ENCODE measurements around the gene CALCB.
"Not testable (repeated sequence)": the region's sequence is repeated elsewhere in the genome, so short reads cannot be mapped to it uniquely, and the experiment has no call there.

CALCB gene

GRCh38 chr11:15038963-15039362, 34.4 kb upstream of the CALCB start:
- no peak for TF ChIP-seq CTCF (IDR thresholded peaks at IDR 0.05; ENCODE audit: extremely low read depth, insufficient read depth, missing control alignments)
- DNase-seq (ENCODE audit: low spot score) = no peak
- in situ Hi-C loops (cut with MboI; ENCODE audit: low pct_unique_long_range_greater_than_20kb, low sequenced_read_pairs, unreplicated experiment) = no loop called here

- TF ChIP-seq CTCF (IDR thresholded peaks at IDR 0.05; ENCODE audit: extremely low read depth, insufficient read depth, missing control alignments) = no peak
- in situ Hi-C loops (cut with MboI; ENCODE audit: low pct_unique_long_range_greater_than_20kb, low sequenced_read_pairs, unreplicated experiment) = no loop called here
- DNase-seq (ENCODE audit: low spot score) = no peak
Observed at GRCh38 chr11:15045209-15045608, 28.2 kb upstream of the CALCB start.

- in situ Hi-C loops (cut with MboI; ENCODE audit: low pct_unique_long_range_greater_than_20kb, low sequenced_read_pairs, unreplicated experiment) = no loop called here
- DNase-seq (ENCODE audit: low spot score) = no peak
- TF ChIP-seq CTCF (IDR thresholded peaks at IDR 0.05; ENCODE audit: extremely low read depth, insufficient read depth, missing control alignments) = no peak
Observed at GRCh38 chr11:15045891-15046290, 27.5 kb upstream of the CALCB start.

- in situ Hi-C loops (cut with MboI; ENCODE audit: low pct_unique_long_range_greater_than_20kb, low sequenced_read_pairs, unreplicated experiment); DNase-seq (ENCODE audit: low spot score): not testable (repeated sequence)
Observed at GRCh38 chr11:15046673-15047072, 26.7 kb upstream of the CALCB start.

- no peak for DNase-seq (ENCODE audit: low spot score)
- in situ Hi-C loops (cut with MboI; ENCODE audit: low pct_unique_long_range_greater_than_20kb, low sequenced_read_pairs, unreplicated experiment) = no loop called here
- no peak for TF ChIP-seq CTCF (IDR thresholded peaks at IDR 0.05; ENCODE audit: extremely low read depth, insufficient read depth, missing control alignments)
Observed at GRCh38 chr11:15048616-15049015, 24.8 kb upstream of the CALCB start.

- no peak for TF ChIP-seq CTCF (IDR thresholded peaks at IDR 0.05; ENCODE audit: extremely low read depth, insufficient read depth, missing control alignments)
- no peak for DNase-seq (ENCODE audit: low spot score)
Observed at GRCh38 chr11:15053191-15053685, 20.2 kb upstream of the CALCB start.

GRCh38 chr11:15055620-15056356, 17.6 kb upstream of the CALCB start:
- no peak for DNase-seq (ENCODE audit: low spot score)
- in situ Hi-C loops (cut with MboI; ENCODE audit: low pct_unique_long_range_greater_than_20kb, low sequenced_read_pairs, unreplicated experiment) = no loop called here
- no peak for TF ChIP-seq CTCF (IDR thresholded peaks at IDR 0.05; ENCODE audit: extremely low read depth, insufficient read depth, missing control alignments)

More at GRCh38 chr11:15053191-15053685, 20.2 kb upstream of the CALCB start:
- in situ Hi-C loops (cut with MboI; ENCODE audit: low pct_unique_long_range_greater_than_20kb, low sequenced_read_pairs, unreplicated experiment) = no loop called here

Measured in GM13977 (cell line).